Measurements from ENCODE around the gene PLEKHO2. TPM values are rescaled to one million over a fixed set of nuclear protein-coding genes. Genes with fewer than 3 reads are reported as not detected.

Gene PLEKHO2
- total RNA-seq, 6 donors from 2014 or later: 21.9 to 83.0 (median 51.3) TPM

DNA sequence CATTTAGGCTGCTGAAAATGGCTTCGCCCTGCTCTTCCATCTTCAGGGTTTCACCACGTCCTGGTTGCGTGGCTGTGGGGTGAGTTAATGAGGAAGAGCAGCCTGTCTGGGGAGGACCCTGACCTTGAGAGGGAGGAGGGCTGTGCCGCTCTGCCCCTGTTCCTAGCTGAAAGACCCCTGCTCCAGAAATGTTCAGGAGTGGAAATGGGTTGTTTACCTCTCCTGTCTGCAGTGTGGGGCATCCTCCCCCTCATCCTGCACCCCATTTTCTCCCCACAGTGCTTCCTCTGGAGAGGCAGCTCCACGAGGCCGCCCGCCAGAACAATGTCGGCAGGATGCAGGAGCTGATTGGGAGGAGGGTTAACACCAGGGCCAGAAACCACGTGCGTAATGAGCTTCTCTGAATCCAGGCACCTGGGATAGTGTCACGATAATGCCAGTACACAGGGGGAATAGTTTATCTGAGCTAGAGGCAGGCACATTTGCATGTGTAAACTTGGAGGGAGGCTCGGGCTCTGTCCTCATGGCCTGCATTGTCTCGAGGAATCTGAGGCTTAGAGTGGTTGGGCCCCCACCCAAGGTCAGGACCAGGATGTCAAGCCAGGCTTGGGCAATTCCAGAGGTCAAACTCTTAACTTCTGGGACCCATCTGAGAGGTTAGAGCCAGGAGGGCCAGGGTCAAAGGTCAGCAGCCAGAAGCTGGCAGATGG is 74.0 kb downstream of the PLEKHO2 start:
- TF ChIP-seq POLR2A (IDR thresholded peaks at IDR 0.05): no peak
- TF ChIP-seq POLR2AphosphoS5 (IDR thresholded peaks at IDR 0.05): no peak
- TF ChIP-seq, protein P1, sequence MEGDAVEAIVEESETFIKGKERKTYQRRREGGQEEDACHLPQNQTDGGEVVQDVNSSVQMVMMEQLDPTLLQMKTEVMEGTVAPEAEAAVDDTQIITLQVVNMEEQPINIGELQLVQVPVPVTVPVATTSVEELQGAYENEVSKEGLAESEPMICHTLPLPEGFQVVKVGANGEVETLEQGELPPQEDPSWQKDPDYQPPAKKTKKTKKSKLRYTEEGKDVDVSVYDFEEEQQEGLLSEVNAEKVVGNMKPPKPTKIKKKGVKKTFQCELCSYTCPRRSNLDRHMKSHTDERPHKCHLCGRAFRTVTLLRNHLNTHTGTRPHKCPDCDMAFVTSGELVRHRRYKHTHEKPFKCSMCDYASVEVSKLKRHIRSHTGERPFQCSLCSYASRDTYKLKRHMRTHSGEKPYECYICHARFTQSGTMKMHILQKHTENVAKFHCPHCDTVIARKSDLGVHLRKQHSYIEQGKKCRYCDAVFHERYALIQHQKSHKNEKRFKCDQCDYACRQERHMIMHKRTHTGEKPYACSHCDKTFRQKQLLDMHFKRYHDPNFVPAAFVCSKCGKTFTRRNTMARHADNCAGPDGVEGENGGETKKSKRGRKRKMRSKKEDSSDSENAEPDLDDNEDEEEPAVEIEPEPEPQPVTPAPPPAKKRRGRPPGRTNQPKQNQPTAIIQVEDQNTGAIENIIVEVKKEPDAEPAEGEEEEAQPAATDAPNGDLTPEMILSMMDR (IDR thresholded peaks at IDR 0.05): no peak
- TF ChIP-seq EP300 (IDR thresholded peaks at IDR 0.05): no peak
- no peak overlapping the region for H3K4me3 ChIP-seq
- no peak overlapping the region for H3K27ac ChIP-seq
- DNase-seq (no peak), ATAC-seq (ENCODE audit: low FRiP score in 2 of 2) (no peak)
- no peaks in the 10 kb centered on the region for H3K36me3 ChIP-seq
- H3K9me3 ChIP-seq: no peaks in the 10 kb centered on the region
- peaks cover 7 to 17% (median 12%) of the 10 kb centered on the region in 4 donors for H3K4me1 ChIP-seq
- H3K27me3 ChIP-seq: no peaks in the 10 kb centered on the region
- 69 to 78% methylated on average over 4 to 13 of the region's 13 CpGs for WGBS, 2 donors

DNA sequence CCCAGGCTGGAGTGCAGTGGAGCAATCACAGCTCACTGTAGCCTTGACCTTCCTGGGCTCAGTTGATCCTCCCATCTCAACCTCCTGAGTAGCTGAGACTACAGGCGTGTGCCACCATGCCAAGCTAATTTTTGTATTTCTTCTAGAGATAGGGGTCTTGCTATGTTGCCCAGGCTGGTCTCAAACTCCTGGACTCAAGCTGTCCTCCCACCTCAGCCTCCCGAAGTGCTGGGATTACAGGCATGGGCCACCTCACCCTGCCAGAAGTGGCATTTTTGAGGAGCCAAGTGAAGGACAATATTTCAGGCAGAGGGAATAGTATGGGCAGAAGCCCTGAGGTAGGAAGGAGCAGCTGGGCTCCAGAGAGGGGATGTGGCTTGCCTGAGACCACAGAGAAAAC is 74.7 kb downstream of the PLEKHO2 start:
- DNase-seq (no peak), ATAC-seq (ENCODE audit: low FRiP score in 2 of 2) (no peak)
- TF ChIP-seq, protein P1 (IDR thresholded peaks at IDR 0.05): no peak
- TF ChIP-seq POLR2A (IDR thresholded peaks at IDR 0.05): no peak
- TF ChIP-seq POLR2AphosphoS5 (IDR thresholded peaks at IDR 0.05): no peak
- TF ChIP-seq EP300 (IDR thresholded peaks at IDR 0.05): no peak
- H3K27me3 ChIP-seq: no peaks in the 10 kb centered on the region
- no peaks in the 10 kb centered on the region for H3K36me3 ChIP-seq
- H3K4me3 ChIP-seq: no peak overlapping the region
- H3K9me3 ChIP-seq: no peaks in the 10 kb centered on the region
- 96% methylated on average over 2 of the region's 2 CpGs for whole genome bisulfite sequencing, 2 donors
- H3K27ac ChIP-seq: no peak overlapping the region
- peaks cover 7 to 13% (median 9%) of the 10 kb centered on the region in 4 donors for H3K4me1 ChIP-seq

DNA sequence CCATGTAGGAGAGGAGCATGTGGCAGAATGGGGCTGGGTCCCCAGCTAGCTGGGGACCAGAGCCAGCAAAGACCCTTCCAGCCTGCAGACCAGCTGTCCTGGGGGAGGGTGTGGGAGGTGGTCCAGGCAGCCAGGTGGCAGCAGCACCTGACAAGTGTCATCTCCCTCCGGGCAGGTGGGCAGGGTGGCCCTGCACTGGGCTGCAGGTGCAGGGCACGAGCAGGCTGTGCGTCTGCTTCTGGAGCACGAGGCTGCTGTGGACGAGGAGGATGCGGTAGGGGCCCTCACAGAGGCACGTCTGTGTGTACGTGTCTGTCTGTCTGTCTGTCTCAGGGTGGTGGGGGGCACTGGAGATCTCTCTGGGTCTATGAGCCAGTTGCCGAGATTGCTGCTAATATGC is 75.5 kb downstream of the PLEKHO2 start:
- Histone ChIP-seq H3K27me3 (no peaks in the 10 kb centered on the region), H3K36me3 (no peaks in the 10 kb centered on the region), H3K4me3 (no peak overlapping the region), H3K27ac (no peak overlapping the region), H3K4me1 (peaks cover 0 to 11% (median 3%) of the 10 kb centered on the region in 4 donors), H3K9me3 (no peaks in the 10 kb centered on the region)
- 78 to 100% methylated on average over 1 to 6 of the region's 9 CpGs for WGBS, 2 donors
- TF ChIP-seq, protein P1 (IDR thresholded peaks at IDR 0.05): no peak
- no peak for TF ChIP-seq EP300 (IDR thresholded peaks at IDR 0.05)
- TF ChIP-seq POLR2A (IDR thresholded peaks at IDR 0.05): no peak
- TF ChIP-seq POLR2AphosphoS5 (IDR thresholded peaks at IDR 0.05): no peak
- ATAC-seq (ENCODE audit: low FRiP score in 2 of 2) (no peak), DNase-seq (no peak)

Other genes starting within 250 kb of the PLEKHO2 start
- 1 to 10 TPM; 1.2 to 3.6 (median 2.0) TPM for gene RBPMS2, start 66.3 kb upstream of the PLEKHO2 start, total RNA-seq
- 1 to 10 TPM in 4 of 6 donors, under 1 TPM in 2; 0.61 to 6.2 (median 1.1) TPM for gene PIF1, start 16.3 kb upstream of the PLEKHO2 start, total RNA-seq
- 10 to 100 TPM in 2 of 6 donors, 1 to 10 TPM in 4; 4.8 to 13.1 (median 6.2) TPM for gene ANKDD1A, start 70.0 kb downstream of the PLEKHO2 start, total RNA-seq
- gene SPG21, start 148.0 kb downstream of the PLEKHO2 start, total RNA-seq: 100 to 1,000 TPM in 3 of 6 donors, 10 to 100 TPM in 3; 58.8 to 113 (median 94.7) TPM
- 10 to 100 TPM; 15.8 to 35.6 (median 25.5) TPM for gene MTFMT, start 187.7 kb downstream of the PLEKHO2 start, total RNA-seq
- 1 to 10 TPM in 3 of 6 donors, under 1 TPM in 1, not detected in 2; 0.69 to 6.6 (median 4.4) TPM for gene SLC51B, start 203.5 kb downstream of the PLEKHO2 start, total RNA-seq
- gene RASL12, start 226.1 kb downstream of the PLEKHO2 start, total RNA-seq: 10 to 100 TPM; 12.8 to 49.9 (median 24.9) TPM
- gene KBTBD13, start 234.8 kb downstream of the PLEKHO2 start, total RNA-seq: not detected